ENCODE data around the gene ACMSD. TPM values are rescaled to one million over a fixed set of nuclear protein-coding genes. Genes with fewer than 3 reads are reported as not detected.

The ACMSD gene
- total RNA-seq, 1 donor from 2014 or later = not detected

- no peak for DNase-seq
These were observed 111.7 kb downstream of the ACMSD start for GRCh38 chr2:134949981-134950708.

GRCh38 chr2:134950886-134951285 lies 112.5 kb downstream of the ACMSD start:
- DNase-seq = no peak

Small RNAs within 50 kb of the gene (small RNA-seq; reads per million reads assigned to genes)
- gene AC110620.1 (ENCODE audit: low replicate concordance) (not detected), gene MIR5590 (ENCODE audit: low replicate concordance) (not detected)

Other genes starting within 250 kb of the ACMSD start
- 0.59 TPM for gene TMEM163, start 119.6 kb upstream of the ACMSD start, total RNA-seq
- gene CCNT2, start 80.2 kb downstream of the ACMSD start, total RNA-seq = 55.0 TPM
- gene MAP3K19, start 208.8 kb downstream of the ACMSD start, total RNA-seq = not detected
- gene RAB3GAP1, start 213.7 kb downstream of the ACMSD start, total RNA-seq = 60.8 TPM